Body of pancreas (tissue), 4 donors: ENCODE data around the gene E2F3.

ENCODE experiments used
- CTCF ChIP-seq, 7 experiments: fragments of 450-650 bp in 4 of 7; fragments of 200-600 bp in 3 of 7; sonication (generic) in 3 of 7; IDR thresholded peaks; one replicate each; pipeline ENCODE4 v1.5.1; 2016 to 2019; ENCODE audit warnings: antibody characterized with exemption in 7 of 7
- POLR2A ChIP-seq, 3 donors: fragments of 450-650 bp; IDR thresholded peaks; one replicate each; pipeline ENCODE4 v1.6.1; 2016; ENCODE audit warnings: antibody characterized with exemption in 3 of 3, mild to moderate bottlenecking in 2 of 3

GRCh38 chr6:20509212-20509611 lies 107.5 kb downstream of the E2F3 start:
- no peak for TF ChIP-seq CTCF (IDR thresholded peaks at IDR 0.05)
- TF ChIP-seq POLR2A (IDR thresholded peaks at IDR 0.05) = no peak
